GM21619 (cell line): ENCODE results near the gene POMZP3.
"Not testable (repeated sequence)": the region's sequence is repeated elsewhere in the genome, so short reads cannot be mapped to it uniquely, and the experiment has no call there.

Experiments
- ATAC-seq: cut with Tn5 transposase; IDR thresholded peaks from one replicate; pipeline ENCODE4 v1.9.1; 2021; ENCODE audit not compliant: unreplicated experiment

The POMZP3 gene

DNA sequence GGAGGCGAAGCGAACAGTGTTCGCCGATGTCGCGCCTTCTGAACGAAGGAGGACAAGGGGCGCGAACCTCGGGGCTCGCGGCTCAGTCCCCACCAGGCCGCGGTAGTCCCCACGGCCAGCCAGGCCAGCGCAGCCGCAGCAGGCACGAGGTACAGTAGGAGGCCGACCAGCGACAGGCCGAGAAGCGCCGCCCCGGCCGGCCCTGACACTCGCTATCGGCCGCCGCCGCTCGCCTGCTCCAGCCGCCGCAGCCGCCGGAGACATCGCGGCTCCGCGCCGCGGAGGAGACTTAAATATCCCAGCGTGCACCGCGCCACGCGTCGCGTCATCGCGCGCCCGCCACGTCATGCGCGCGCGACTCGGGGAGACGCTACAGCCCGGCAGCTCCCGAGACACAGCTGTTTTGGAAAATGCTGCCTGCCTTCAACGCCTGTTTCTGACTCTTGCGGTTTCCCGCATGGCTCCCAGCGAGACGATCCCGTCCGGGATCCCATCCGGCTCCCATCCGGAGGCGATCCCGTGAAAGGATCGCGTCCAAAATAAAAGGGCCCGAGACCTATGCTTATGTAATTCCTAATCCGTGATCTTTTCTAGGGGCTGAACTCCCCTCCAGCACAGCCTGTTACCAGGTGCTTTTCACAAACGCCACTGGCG, at the start of gene POMZP3:
POMZP3 (minus strand) TSS at position 291 of the 654 bp plus-strand sequence. CDS start 1,215 bp downstream, outside the sequence.
- peak; percentile 88 for ATAC-seq

DNA sequence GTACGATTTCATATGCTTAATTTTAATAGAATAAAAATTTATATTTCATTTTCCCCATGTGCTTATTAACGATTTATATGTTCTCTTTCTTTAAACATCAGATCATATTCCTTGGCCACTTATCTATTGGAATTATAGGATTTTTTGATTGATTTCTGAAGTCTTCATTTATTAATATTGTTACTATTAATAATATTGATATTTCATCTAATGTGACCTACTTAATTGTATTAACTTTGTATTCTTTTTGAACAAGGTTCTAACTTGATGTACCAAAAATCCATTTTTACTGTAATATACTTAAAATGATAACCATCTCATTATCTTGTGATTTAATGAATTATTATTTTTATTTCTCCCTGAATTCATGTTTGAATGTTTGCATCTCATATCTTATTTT, 48.7 kb upstream of the POMZP3 start:
- ATAC-seq = not testable (repeated sequence)

DNA sequence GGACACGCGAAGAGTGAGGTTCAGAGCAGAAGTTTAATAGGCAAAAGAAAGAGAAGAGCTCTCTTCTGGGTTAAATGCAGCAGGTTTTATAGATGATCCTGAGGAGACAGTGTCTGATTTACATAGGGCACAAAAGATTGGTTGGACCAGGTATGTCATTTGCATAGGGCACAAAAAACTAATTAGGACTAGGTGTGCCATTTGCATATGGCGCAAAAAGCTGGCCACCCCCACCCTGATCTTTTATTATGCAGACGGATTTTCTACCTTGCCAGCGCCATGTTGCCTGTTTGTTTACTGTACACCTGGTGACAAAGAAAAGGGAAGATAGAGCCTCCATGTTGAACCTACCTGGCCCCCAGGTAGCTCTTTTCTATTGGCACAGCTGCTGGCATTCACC, 46.3 kb upstream of the POMZP3 start:
- not testable (repeated sequence) for ATAC-seq

DNA sequence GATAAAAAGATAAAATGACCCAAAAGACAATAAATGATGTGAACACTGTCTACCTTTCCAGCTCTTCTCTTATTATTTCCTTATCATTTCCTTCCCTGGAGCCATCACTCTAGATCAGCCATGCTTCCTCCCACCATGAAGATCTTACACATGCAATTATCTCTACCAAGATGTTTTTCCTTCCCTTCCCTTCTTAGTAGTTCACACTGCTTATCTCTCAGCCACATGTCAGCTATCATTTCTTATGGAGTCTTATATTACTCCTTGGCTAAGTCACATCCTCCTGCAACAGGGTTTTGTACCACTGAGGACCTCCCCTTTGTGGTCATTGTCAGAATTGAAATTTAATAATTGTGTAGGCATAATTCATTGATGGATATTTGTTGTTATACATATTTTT, 32.1 kb upstream of the POMZP3 start:
- not testable (repeated sequence) for ATAC-seq

DNA sequence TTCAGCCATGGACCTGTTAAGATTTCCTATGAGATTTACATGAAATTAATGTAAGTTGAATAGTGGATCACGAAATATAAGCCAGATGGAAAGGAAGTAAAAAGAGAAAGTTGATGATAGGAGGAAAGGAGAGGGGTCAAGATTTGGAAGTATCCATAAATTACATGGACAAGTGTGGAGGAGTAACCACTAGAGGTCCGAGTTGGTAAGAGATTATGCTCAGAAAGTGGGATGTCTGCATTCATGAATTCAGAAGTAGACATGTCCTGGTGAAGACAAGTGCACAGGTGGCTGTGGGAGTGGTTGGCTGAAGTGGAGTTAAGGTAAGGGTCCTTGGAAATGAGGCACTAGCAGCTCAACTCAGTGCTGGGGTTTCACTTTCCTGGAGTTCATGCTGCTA, 29.3 kb upstream of the POMZP3 start:
- ATAC-seq = not testable (repeated sequence)

DNA sequence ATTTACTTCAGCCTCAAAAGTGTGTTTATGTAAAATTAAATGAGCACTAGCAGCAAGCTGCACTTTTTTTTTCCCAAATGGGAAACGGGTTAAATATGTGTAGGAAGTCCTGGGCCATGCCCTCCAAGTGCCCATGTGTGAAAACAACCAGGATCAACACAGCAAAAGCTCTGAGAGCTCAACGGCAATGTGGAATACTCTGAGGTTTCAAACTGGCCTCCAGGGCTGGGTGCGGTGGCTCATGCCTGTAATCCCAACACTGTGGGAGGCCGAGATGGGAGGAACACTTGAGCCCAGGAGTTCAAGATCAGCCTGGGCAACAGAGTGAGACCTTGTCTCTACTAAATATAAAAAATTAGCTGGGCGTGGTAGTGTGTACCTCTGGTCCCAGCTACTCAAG, 15.5 kb upstream of the POMZP3 start:
- ATAC-seq = not testable (repeated sequence)

GRCh38 chr7:76637061-76637691, 10.1 kb upstream of the POMZP3 start:
- peak; percentile 92 for ATAC-seq

DNA sequence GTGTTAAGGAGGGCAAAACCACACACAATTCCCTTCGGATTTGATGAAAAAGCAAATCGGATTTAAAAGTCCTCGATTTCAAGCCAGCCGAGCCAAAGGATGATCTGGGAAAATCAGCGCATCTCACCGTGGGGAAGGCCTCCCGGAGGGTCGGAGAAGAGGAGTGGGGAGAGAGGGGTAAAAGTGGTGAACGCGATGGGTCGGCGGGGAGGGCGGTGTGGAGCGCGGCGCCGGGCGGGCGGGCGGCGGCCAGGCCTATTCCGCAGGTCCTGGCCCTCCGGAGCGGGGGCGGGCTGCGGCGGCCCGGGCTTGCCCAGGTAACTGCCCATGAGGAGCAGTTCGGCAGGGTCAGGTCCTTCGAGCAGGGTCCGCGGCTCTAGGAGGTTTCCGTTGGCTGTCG, 498 bp downstream of the POMZP3 start:
- ATAC-seq = peak; percentile 43

DNA sequence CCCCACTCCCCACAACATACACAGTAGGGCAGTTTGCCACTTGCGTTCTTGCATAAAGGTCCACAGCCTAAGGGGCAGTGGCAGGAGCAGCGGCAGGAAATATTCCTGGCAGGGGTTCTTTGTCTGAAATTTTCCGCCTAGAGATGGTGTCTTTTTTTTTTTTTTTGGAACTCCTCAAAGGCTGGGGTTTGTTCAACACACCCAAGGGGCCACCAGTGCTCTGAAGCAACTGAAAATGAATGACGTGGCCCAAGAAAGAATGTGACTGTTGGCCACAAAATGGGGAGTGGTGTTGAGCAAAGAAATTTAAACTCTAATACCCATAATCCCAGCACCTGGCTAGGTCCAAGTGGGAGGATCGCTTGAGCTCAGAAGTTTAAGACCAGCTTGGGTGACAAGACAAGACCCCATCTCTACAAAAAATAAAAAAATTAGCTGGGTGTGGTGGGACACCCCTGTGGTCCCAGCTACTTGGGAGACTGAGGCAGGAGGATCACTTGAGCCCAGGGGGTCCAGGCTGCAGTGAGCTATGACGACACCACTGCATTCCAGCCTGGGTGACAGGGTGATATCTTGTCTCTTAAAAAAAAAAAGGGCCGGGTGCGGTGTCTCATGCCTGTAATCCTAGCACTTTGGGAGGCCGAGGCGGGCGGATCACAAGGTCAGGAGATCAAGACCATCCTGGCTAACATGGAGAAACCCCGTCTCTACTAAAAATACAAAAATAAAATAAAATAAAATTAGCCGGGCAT, 7.5 kb downstream of the POMZP3 start:
- ATAC-seq = not testable (repeated sequence)

GRCh38 chr7:76613783-76614182, 13.3 kb downstream of the POMZP3 start:
- ATAC-seq = not testable (repeated sequence)

- not testable (repeated sequence) for ATAC-seq
Observed at GRCh38 chr7:76612232-76612631, 14.8 kb downstream of the POMZP3 start.

DNA sequence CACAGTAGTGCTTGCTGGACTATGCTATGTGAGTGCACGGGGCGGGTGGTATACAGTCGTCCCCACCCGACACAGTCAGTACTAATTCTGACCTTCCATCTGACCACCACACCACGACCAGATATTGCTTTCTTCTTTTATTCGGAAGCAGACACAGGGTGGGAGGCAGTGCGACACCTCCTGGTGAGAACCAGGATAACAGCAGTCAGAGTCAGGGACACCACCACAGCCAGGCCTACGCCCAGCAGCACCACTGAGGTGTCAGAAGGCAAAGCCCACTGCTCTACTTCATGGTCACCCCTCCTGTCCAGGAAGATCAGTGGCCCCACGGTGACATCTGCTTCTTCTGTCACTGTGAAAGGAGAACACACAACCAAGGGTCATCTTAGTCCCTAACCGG, 17.2 kb downstream of the POMZP3 start:
- ATAC-seq = peak; percentile 44

DNA sequence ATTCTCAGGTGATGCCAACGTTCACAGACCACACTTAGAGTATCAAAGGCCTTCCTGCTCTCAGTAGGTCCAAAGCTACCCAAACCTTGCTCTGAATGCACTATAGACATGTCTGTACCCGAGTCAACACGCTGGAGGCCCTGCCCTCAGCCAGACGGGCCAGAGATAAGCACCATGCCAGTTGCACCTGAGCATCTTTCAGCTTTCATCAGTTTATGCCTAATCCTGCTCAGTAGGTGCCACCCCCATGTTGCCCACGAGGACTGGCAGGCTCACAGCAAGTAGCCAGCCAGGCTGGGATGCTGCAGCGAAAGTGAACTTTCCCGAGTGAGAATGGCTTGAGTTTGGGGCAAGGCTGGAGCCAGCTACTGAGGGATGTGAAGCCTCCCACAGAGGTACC, 18.6 kb downstream of the POMZP3 start:
- not testable (repeated sequence) for ATAC-seq

DNA sequence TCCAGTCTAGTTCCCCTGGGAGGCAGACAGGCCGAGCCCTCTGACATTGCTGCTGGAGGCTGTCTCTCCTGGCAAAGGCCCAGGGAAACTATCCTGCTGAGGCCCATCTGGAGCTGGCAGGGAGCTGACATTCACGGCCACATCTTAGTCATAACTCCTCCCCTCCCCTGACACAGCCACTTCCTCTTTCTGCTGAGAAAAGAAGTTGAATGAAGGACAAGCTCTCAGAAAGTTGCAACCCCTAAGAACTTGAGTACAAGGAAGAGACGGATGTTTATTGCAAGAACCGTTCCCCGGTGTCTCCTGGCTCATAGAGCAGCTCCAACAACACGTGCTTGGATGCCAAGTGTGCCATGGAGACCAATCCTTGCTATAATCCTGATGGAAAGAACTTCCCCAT, 21.1 kb downstream of the POMZP3 start:
- peak; percentile 98 for ATAC-seq

DNA sequence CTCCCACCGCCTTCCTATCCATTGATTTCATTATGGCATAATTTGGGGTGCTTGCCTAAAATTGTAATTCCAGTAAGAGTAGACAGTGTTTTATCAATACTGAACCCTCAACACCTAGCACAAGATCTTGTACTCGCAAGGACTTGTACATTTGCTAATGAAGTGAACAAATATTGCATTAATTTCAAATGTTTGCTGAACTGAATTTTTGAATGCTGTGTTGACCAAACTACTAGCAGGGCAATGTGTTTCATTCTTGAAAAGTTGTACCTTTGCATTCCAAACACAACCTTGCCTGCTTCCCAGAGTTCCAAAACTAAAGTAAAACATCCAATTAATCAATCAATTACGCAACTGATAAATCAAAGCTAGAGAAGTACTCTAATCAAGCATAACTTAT, 26.4 kb downstream of the POMZP3 start:
- not testable (repeated sequence) for ATAC-seq

DNA sequence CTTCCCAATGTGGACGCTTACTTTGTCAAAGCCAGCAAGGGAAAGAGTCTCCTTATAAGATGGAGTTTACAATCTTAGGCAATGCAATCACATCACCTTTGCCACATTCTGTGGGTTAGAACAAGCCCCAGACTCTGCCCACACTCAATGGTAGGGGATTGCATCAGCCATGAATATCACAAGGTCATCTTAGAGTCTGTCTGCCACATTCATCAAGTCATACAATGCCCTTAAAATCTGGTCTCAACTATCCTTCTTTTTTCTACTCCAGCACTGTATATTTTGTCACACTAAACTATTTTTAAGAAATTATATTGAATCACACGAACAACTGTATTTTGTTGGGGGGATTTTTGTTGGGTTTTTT, 27.0 kb downstream of the POMZP3 start:
- not testable (repeated sequence) for ATAC-seq

- not testable (repeated sequence) for ATAC-seq
Observed at GRCh38 chr7:76598590-76599264, 28.4 kb downstream of the POMZP3 start.

GRCh38 chr7:76597288-76597687, 29.8 kb downstream of the POMZP3 start:
- not testable (repeated sequence) for ATAC-seq

GRCh38 chr7:76592694-76593093, 34.4 kb downstream of the POMZP3 start:
- not testable (repeated sequence) for ATAC-seq

GRCh38 chr7:76591602-76592304, 35.3 kb downstream of the POMZP3 start:
- peak; percentile 72 for ATAC-seq

- ATAC-seq = not testable (repeated sequence)
Observed at GRCh38 chr7:76591033-76591432, 36.0 kb downstream of the POMZP3 start.
